Kidney (tissue), 14 donors: ENCODE data around the gene TP63. TPM values are rescaled to one million over a fixed set of nuclear protein-coding genes. Genes with fewer than 3 reads are reported as not detected.

Source experiments
- DNase-seq, 5 donors: peaks; one replicate each; pipeline ENCODE4 v3.0.0-alpha.2; 2013 to 2020
- FAIRE-seq: peaks from 2 replicates; lab custom pipeline; 2012; peaks lifted over from hg19 to GRCh38; lab: Jason Lieb, UNC
- H3K27ac ChIP-seq, 2 donors: one replicate each; pipeline ENCODE4 v1.7.0; 2013; ENCODE audit warnings: low read depth in 2 of 2, low read length in 2 of 2, inconsistent platforms in 1 of 2
- H3K27me3 ChIP-seq: one replicate; pipeline ENCODE4 v1.7.1; 2013; ENCODE audit warnings: low read length, inconsistent platforms; ENCODE audit not compliant: control insufficient read depth, insufficient read depth
- H3K36me3 ChIP-seq, 3 donors: one replicate each; pipeline versions ENCODE4 v1.7.0 to v1.7.1; 2013; ENCODE audit warnings: low read length in 3 of 3, control low read depth in 1 of 3, inconsistent platforms in 1 of 3; ENCODE audit not compliant: insufficient read depth in 3 of 3, control insufficient read depth in 2 of 3
- H3K4me1 ChIP-seq, 3 donors: one replicate each; pipeline versions ENCODE4 v1.7.0 to v1.7.1; 2013; ENCODE audit warnings: low read length in 3 of 3, inconsistent platforms in 1 of 3, low read depth in 1 of 3; ENCODE audit not compliant: control insufficient read depth in 2 of 3, insufficient read depth in 2 of 3
- H3K4me3 ChIP-seq, 3 donors: one replicate each; pipeline versions ENCODE4 v1.7.0 to v1.8.1; 2013; ENCODE audit warnings: low read length in 3 of 3, control low read depth in 1 of 3, inconsistent platforms in 1 of 3
- H3K9ac ChIP-seq, 3 donors: one replicate each; pipeline versions ENCODE4 v1.7.0 to v1.7.1; 2013; ENCODE audit warnings: low read length in 3 of 3, control low read depth in 1 of 3, inconsistent platforms in 1 of 3
- H3K9me3 ChIP-seq, 3 donors: one replicate each; pipeline versions ENCODE4 v1.7.0 to v1.7.1; 2013; ENCODE audit warnings: low read length in 3 of 3, control low read depth in 1 of 3, inconsistent platforms in 1 of 3; ENCODE audit not compliant: control insufficient read depth in 2 of 3, insufficient read depth in 1 of 3
- intact Hi-C: fragments of 100-400 bp; cut with DNase I; formaldehyde crosslinking; loops from one replicate; pipeline ENCODE4 v1.11.1; 2022
- polyA plus RNA-seq: library from polyadenylated mRNA; stranded (reverse); fragments of 350-450 nt; fragmentation: Illumina TruSeq; extraction: RNeasy Lipid Tissue Mini Kit (QIAGEN cat#74804); gene quantifications from one replicate; pipeline ENCODE4 v1.2.3, GENCODE V29; 2014; ENCODE audit warnings: low read depth, low replicate concordance; ENCODE audit not compliant: insufficient read depth
- total RNA-seq: library from RNA; stranded (reverse); fragmentation: NEBNext Ultra II Directional; extraction: Animal tissue kit (Norgen Biotek cat#: 25700); gene quantifications from one replicate; pipeline ENCODE4 v1.2.1, GENCODE V29; 2021
- TF ChIP-seq, protein P1 (sequence below): IDR thresholded peaks from 3 replicates; pipeline ENCODE4 v1.5.1; 2012; ENCODE audit warnings: mild to moderate bottlenecking, moderate library complexity, borderline replicate concordance; ENCODE audit not compliant: insufficient read depth; ENCODE audit errors: extremely low read depth
- donor health status: control.
- donor health status: control.
- donor health status: control.
- donor health status: control.
- donor health status: control.
- donor health status: DM: yes; HTN: yes; CAD: no.
- donor health status: Normal renal cell carcinoma (clear cell type).

TP63 gene
- total and polyA plus RNA-seq, 2 donors from 2014 or later: 0.13 to 1.1 TPM

DNA sequence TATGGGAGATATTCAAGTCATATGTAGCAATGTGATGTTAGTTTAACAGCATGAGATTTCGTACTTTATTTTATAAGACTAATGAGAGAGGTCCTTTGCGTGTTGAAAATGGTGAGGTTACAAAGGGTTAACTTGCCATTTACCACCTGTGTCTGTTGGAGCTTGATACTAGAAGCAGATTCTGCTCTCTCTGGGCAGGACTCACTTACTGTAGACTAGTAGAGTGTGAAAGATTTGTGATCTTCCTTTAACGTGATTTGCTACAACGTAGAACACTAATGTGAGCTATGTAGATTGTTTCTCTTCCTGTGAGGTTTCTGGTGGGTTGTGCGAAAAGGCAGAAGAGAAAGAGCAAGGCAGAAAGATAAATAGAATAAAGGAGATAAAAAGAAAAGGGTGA lies 1.1 kb downstream of the TP63 start:
- H3K27ac ChIP-seq: no peak overlapping the region
- no peaks in the 10 kb centered on the region for H3K4me1 ChIP-seq
- H3K9ac ChIP-seq: no peak overlapping the region
- no peaks in the 10 kb centered on the region for H3K36me3 ChIP-seq
- peak overlapping the region in 1 of 3 donors; percentile 20 for H3K4me3 ChIP-seq
- no peaks in the 10 kb centered on the region for H3K9me3 ChIP-seq
- TF ChIP-seq, protein P1, sequence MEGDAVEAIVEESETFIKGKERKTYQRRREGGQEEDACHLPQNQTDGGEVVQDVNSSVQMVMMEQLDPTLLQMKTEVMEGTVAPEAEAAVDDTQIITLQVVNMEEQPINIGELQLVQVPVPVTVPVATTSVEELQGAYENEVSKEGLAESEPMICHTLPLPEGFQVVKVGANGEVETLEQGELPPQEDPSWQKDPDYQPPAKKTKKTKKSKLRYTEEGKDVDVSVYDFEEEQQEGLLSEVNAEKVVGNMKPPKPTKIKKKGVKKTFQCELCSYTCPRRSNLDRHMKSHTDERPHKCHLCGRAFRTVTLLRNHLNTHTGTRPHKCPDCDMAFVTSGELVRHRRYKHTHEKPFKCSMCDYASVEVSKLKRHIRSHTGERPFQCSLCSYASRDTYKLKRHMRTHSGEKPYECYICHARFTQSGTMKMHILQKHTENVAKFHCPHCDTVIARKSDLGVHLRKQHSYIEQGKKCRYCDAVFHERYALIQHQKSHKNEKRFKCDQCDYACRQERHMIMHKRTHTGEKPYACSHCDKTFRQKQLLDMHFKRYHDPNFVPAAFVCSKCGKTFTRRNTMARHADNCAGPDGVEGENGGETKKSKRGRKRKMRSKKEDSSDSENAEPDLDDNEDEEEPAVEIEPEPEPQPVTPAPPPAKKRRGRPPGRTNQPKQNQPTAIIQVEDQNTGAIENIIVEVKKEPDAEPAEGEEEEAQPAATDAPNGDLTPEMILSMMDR: no peak
- no peak for FAIRE-seq
- DNase-seq: no peak
- intact Hi-C loops: no loop called here
- H3K27me3 ChIP-seq: no peaks in the 10 kb centered on the region

DNA sequence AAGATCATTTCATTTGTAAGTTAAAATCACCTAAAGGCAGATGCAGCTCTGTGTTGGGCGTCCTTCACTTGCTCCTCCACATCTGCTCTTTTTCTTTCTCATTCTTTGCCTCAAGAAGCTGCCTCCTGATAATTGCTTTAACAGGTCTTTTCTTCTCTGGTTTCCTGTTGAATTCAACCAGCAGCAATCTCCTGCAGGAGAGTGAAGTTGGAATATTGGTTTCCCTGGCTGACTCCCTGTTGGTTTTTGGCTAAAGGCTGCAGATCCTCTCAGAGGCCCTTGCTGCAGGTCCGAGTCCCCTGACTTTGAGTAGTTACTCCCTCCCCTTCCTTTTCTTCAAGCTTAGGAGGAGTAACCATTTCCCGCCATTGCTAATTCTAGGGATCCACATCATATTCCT lies 4.2 kb downstream of the TP63 start:
- H3K4me3 ChIP-seq: no peak overlapping the region
- TF ChIP-seq, protein P1: no peak
- no peak overlapping the region for H3K27ac ChIP-seq
- no peaks in the 10 kb centered on the region for H3K9me3 ChIP-seq
- DNase-seq (no peak), FAIRE-seq (no peak)
- no peaks in the 10 kb centered on the region for H3K36me3 ChIP-seq
- intact Hi-C loops: no loop called here
- no peaks in the 10 kb centered on the region for H3K4me1 ChIP-seq
- H3K27me3 ChIP-seq: no peaks in the 10 kb centered on the region
- no peak overlapping the region for H3K9ac ChIP-seq

DNA sequence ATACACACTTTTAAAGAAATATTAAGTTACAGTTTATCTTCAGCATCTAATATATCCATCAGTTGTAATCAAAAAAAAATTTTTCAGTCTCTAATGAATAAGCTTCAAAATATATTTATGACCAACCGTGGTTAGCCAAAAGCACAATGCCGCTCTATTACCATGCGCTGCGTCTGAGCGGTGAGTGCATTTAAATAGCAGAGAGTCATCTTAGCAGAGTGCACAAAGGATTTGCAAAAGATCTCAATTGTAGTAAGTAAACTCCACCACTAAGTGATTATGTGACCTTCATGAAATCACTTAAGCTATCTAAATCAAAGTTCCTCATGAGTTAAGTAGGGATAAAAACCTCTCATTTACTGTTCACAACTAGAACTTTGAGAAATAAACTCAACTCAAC lies 4.9 kb downstream of the TP63 start:
- TF ChIP-seq, protein P1: no peak
- Histone ChIP-seq H3K36me3 (no peaks in the 10 kb centered on the region), H3K9me3 (no peaks in the 10 kb centered on the region), H3K4me3 (no peak overlapping the region), H3K4me1 (no peaks in the 10 kb centered on the region), H3K9ac (no peak overlapping the region), H3K27me3 (no peaks in the 10 kb centered on the region), H3K27ac (no peak overlapping the region)
- DNase-seq: no peak
- intact Hi-C loops: no loop called here
- FAIRE-seq: no peak

DNA sequence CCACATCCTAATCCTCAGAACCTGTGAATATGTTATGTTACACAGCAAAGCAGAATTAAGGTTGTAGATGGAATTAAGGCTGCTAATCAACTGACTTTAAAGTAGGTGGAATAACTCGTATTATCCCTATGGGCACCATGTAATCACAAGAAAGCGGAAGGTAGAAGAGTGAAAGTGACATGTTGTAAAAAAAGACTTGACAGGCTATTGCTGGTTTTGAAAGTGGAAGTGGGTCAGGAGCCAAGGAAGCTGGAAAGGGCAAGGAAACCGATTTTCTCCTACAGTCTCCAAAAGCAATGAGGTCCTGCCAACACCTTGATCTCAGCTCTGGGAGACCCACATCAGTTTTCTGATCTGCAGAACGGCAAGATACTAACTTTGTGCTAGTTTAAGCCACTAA lies 6.6 kb downstream of the TP63 start:
- no peaks in the 10 kb centered on the region for H3K27me3 ChIP-seq
- no peak overlapping the region for H3K4me3 ChIP-seq
- TF ChIP-seq, protein P1: no peak
- H3K9me3 ChIP-seq: no peaks in the 10 kb centered on the region
- DNase-seq: no peak
- no peak for FAIRE-seq
- intact Hi-C loops: no loop called here
- H3K9ac ChIP-seq: no peak overlapping the region
- no peak overlapping the region for H3K27ac ChIP-seq
- no peaks in the 10 kb centered on the region for H3K36me3 ChIP-seq
- no peaks in the 10 kb centered on the region for H3K4me1 ChIP-seq
